Spleen (tissue), 7 donors: ENCODE measurements around the gene MBNL2.

Experiments used
- CTCF ChIP-seq, 11 experiments: fragments of 200-600 bp in 7 of 11; fragments of 450-650 bp in 4 of 11; sonication (generic) in 4 of 11; IDR thresholded peaks in 8 of 11; conservative IDR thresholded peaks in 3 of 11; 1 replicate in 7 of 11; 2 replicates in 4 of 11; pipeline versions ENCODE4 v1.4.0 to v1.8.0; 2016 to 2021; ENCODE audit warnings: antibody characterized with exemption in 11 of 11, inconsistent platforms in 4 of 11, mild to moderate bottlenecking in 1 of 11
- POLR2A ChIP-seq, 3 donors: fragments of 450-650 bp; IDR thresholded peaks; one replicate each; pipeline ENCODE4 v1.5.1; 2017; ENCODE audit warnings: antibody characterized with exemption in 3 of 3, mild to moderate bottlenecking in 1 of 3
- POLR2AphosphoS5 ChIP-seq, 3 donors: sonication (generic); formaldehyde crosslinking; IDR thresholded peaks; one replicate each; pipeline ENCODE4 v1.5.1; 2017; ENCODE audit warnings: antibody characterized with exemption in 3 of 3
- donor health status: DM: no; HTN: no; CAD: no; lungs with moderate emphysema.
- donor health status: DM: no; HTN: no; CAD: no.
- donor health status: DM: no; HTN: no; CAD: no.

- TF ChIP-seq CTCF (IDR thresholded peaks at IDR 0.05 in 8 of 11, conservative IDR thresholded peaks at IDR 0.05 in 3 of 11): no peak
- TF ChIP-seq POLR2A (IDR thresholded peaks at IDR 0.05): no peak
- TF ChIP-seq POLR2AphosphoS5 (IDR thresholded peaks at IDR 0.05): no peak
Measured at GRCh38 chr13:97295283-97296182, 73.4 kb downstream of the MBNL2 start.
